MM.1S (cell line): Measurements from ENCODE around the gene BICC1.
"Not testable (repeated sequence)": the region's sequence is repeated elsewhere in the genome, so short reads cannot be mapped to it uniquely, and the experiment has no call there.

ENCODE experiments used
- DNase-seq: peaks from one replicate; pipeline ENCODE4 v3.0.0-alpha.2; 2015
- H2AFZ ChIP-seq: fragments of 300-600 bp; sonication (generic); 2 replicates; pipeline ENCODE4 v1.6.0; 2016; ENCODE audit warnings: antibody characterized with exemption, low read length
- H3F3A ChIP-seq: fragments of 300-600 bp; sonication (generic); 2 replicates; pipeline ENCODE4 v1.6.1; 2016; ENCODE audit warnings: mild to moderate bottlenecking, antibody characterized with exemption, low read length, moderate library complexity, mixed read lengths; ENCODE audit not compliant: insufficient read depth
- H3K27ac ChIP-seq: fragments of 300-600 bp; sonication (generic); 2 replicates; pipeline ENCODE4 v1.5.1; 2016; ENCODE audit warnings: mild to moderate bottlenecking, low read length
- H3K27me3 ChIP-seq: fragments of 300-600 bp; sonication (generic); replicated peaks from 2 replicates; pipeline ENCODE4 v1.6.0; 2016; ENCODE audit warnings: low read length; ENCODE audit not compliant: insufficient read depth
- H3K36me3 ChIP-seq: fragments of 300-600 bp; sonication (generic); replicated peaks from 2 replicates; pipeline ENCODE4 v1.6.1; 2016; ENCODE audit warnings: mild to moderate bottlenecking, low read length, mixed read lengths; ENCODE audit not compliant: insufficient read depth
- H3K4me1 ChIP-seq: fragments of 300-600 bp; sonication (generic); 2 replicates; pipeline ENCODE4 v1.6.1; 2016; ENCODE audit warnings: low read length, mixed read lengths
- H3K4me2 ChIP-seq: fragments of 300-600 bp; sonication (generic); 2 replicates; pipeline ENCODE4 v1.6.0; 2016; ENCODE audit warnings: low read depth, low read length
- H3K4me3 ChIP-seq: fragments of 300-600 bp; sonication (generic); 2 replicates; pipeline ENCODE4 v1.5.1; 2016; ENCODE audit warnings: low read length, mixed read lengths
- H3K79me2 ChIP-seq: fragments of 300-600 bp; sonication (generic); 2 replicates; pipeline ENCODE4 v1.6.1; 2016; ENCODE audit warnings: mixed run types, low read length, mixed read lengths
- H3K9ac ChIP-seq: fragments of 300-600 bp; sonication (generic); 2 replicates; pipeline ENCODE4 v1.6.1; 2016; ENCODE audit warnings: low read length, mixed read lengths
- H3K9me2 ChIP-seq: fragments of 300-600 bp; sonication (generic); replicated peaks from 2 replicates; pipeline ENCODE4 v1.6.1; 2016; ENCODE audit warnings: mild to moderate bottlenecking, low read length, mixed read lengths; ENCODE audit not compliant: insufficient read depth
- H3K9me3 ChIP-seq: fragments of 300-600 bp; sonication (generic); replicated peaks from 2 replicates; pipeline ENCODE4 v1.6.1; 2016; ENCODE audit warnings: mild to moderate bottlenecking, low read length, mixed read lengths; ENCODE audit not compliant: insufficient read depth
- H4K20me1 ChIP-seq: fragments of 300-600 bp; sonication (generic); 2 replicates; pipeline ENCODE4 v1.6.1; 2016; ENCODE audit warnings: mild to moderate bottlenecking, low read length, moderate library complexity, mixed read lengths; ENCODE audit not compliant: insufficient read depth
- CTCF ChIP-seq: fragments of 300-600 bp; sonication (generic); IDR thresholded peaks from 2 replicates; pipeline ENCODE4 v1.5.1; 2016; ENCODE audit warnings: antibody characterized with exemption, low read length, mixed read lengths
- EZH2 ChIP-seq: fragments of 300-600 bp; sonication (generic); optimal IDR thresholded peaks from 2 replicates; pipeline ENCODE3; 2017; ENCODE audit warnings: low read depth, mild to moderate bottlenecking, antibody characterized with exemption, low read length, mixed read lengths
- EZH2phosphoT487 ChIP-seq: fragments of 300-600 bp; sonication (generic); IDR thresholded peaks from 2 replicates; pipeline ENCODE4 v1.6.1; 2018; ENCODE audit warnings: antibody characterized with exemption, low read length

The BICC1 gene

GRCh38 chr10:58590152-58590840 is 77.6 kb downstream of the BICC1 start:
- Histone ChIP-seq H3K27me3 (no peaks in the 10 kb centered on the region), H3K9me2 (no peaks in the 10 kb centered on the region), H3K9ac (no peak overlapping the region), H3K27ac (no peak overlapping the region), H3F3A (no peaks in the 10 kb centered on the region), H3K9me3 (no peaks in the 10 kb centered on the region), H3K4me3 (no peak overlapping the region), H3K79me2 (no peaks in the 10 kb centered on the region), H4K20me1 (no peaks in the 10 kb centered on the region), H3K4me2 (no peak overlapping the region), H3K36me3 (no peaks in the 10 kb centered on the region), H3K4me1 (no peaks in the 10 kb centered on the region), H2AFZ (no peak overlapping the region)
- DNase-seq = no peak
- no peak for TF ChIP-seq EZH2phosphoT487
- TF ChIP-seq EZH2 = no peak
- no peak for TF ChIP-seq CTCF

GRCh38 chr10:58590924-58591323 is 78.3 kb downstream of the BICC1 start:
- no peak overlapping the region for H3K27ac ChIP-seq
- no peak overlapping the region for H3K4me2 ChIP-seq

GRCh38 chr10:58593008-58593407 is 80.3 kb downstream of the BICC1 start:
- DNase-seq = no peak
- no peak overlapping the region for H3K27ac ChIP-seq

More at GRCh38 chr10:58590924-58591323, 78.3 kb downstream of the BICC1 start:
- Histone ChIP-seq H3K36me3 (no peaks in the 10 kb centered on the region), H3K9ac (no peak overlapping the region), H3K4me3 (no peak overlapping the region), H3F3A (no peaks in the 10 kb centered on the region), H3K27me3 (no peaks in the 10 kb centered on the region), H3K9me3 (no peaks in the 10 kb centered on the region), H3K79me2 (no peaks in the 10 kb centered on the region), H3K9me2 (no peaks in the 10 kb centered on the region), H4K20me1 (no peaks in the 10 kb centered on the region), H3K4me1 (no peaks in the 10 kb centered on the region), H2AFZ (no peak overlapping the region)
- DNase-seq = no peak
- TF ChIP-seq EZH2 (no peak), EZH2phosphoT487 (no peak), CTCF (no peak)

GRCh38 chr10:58597211-58597610 is 84.5 kb downstream of the BICC1 start:
- H3K9ac ChIP-seq, H3K9me3 ChIP-seq: not testable (repeated sequence)

More at GRCh38 chr10:58593008-58593407, 80.3 kb downstream of the BICC1 start:
- Histone ChIP-seq H3K9ac (no peak overlapping the region), H3K27me3 (no peaks in the 10 kb centered on the region), H3K36me3 (no peaks in the 10 kb centered on the region), H3K4me1 (no peaks in the 10 kb centered on the region), H3K4me3 (no peak overlapping the region), H2AFZ (no peak overlapping the region), H3K9me2 (no peaks in the 10 kb centered on the region), H3F3A (no peaks in the 10 kb centered on the region), H3K79me2 (no peaks in the 10 kb centered on the region), H4K20me1 (no peaks in the 10 kb centered on the region), H3K9me3 (no peaks in the 10 kb centered on the region), H3K4me2 (no peak overlapping the region)
- TF ChIP-seq CTCF (no peak), EZH2 (no peak), EZH2phosphoT487 (no peak)

More at GRCh38 chr10:58597211-58597610, 84.5 kb downstream of the BICC1 start:
- H3K4me3 ChIP-seq, H3K27me3 ChIP-seq, DNase-seq, H3K36me3 ChIP-seq, H3K79me2 ChIP-seq, H2AFZ ChIP-seq, H3K9me2 ChIP-seq, H4K20me1 ChIP-seq, H3F3A ChIP-seq, H3K4me1 ChIP-seq, H3K27ac ChIP-seq, H3K4me2 ChIP-seq: not testable (repeated sequence)
